Measurements from ENCODE around the gene TMEM115. TPM values are rescaled to one million over a fixed set of nuclear protein-coding genes. Genes with fewer than 3 reads are reported as not detected.

The TMEM115 gene
- total and polyA plus RNA-seq, 2 donors (not counting 3 experiments of a cell fraction or from before 2014, with no cell fraction given), result 44.7 to 65.5 TPM

- Histone ChIP-seq H3K36me3 (ENCODE audit: control insufficient read depth in 2 of 2, extremely low read depth in 1 of 2, insufficient read depth in 2 of 2, low read length in 2 of 2) (no peaks in the 10 kb centered on the region), H3K9ac (replicated peaks; ENCODE audit: extremely low read depth, insufficient read depth, low read length) (peak overlapping the region; percentile 20), H2AFZ (ENCODE audit: low read depth, low read length) (peak overlapping the region; percentile 97), H3K9me3 (replicated peaks; ENCODE audit: control insufficient read depth, insufficient read depth, low read length) (no peaks in the 10 kb centered on the region), H4K20me1 (replicated peaks; ENCODE audit: control insufficient read depth, extremely low read depth, insufficient read depth, low read length) (no peaks in the 10 kb centered on the region), H3K9me1 (replicated peaks; ENCODE audit: control insufficient read depth, extremely low read depth, insufficient read depth, low read length) (no peaks in the 10 kb centered on the region), H3K79me2 (ENCODE audit: control insufficient read depth, insufficient read depth, low read length) (no peaks in the 10 kb centered on the region), H3K4me3 (replicated peaks in 1 of 3; ENCODE audit: insufficient read depth in 1 of 3, low read depth in 1 of 3, low read length in 3 of 3) (peak overlapping the region; percentile 23 to 31 (median 25)), H3K4me1 (ENCODE audit: control insufficient read depth, extremely low read depth, insufficient read depth, low read length) (peaks cover 4% of the 10 kb centered on the region), H3K4me2 (ENCODE audit: insufficient read depth, low read length) (peak overlapping the region; percentile 59), H3K27ac (ENCODE audit: insufficient read depth, low read depth, low read length) (no peak overlapping the region), H3K27me3 (ENCODE audit: control insufficient read depth in 2 of 2, insufficient read depth in 2 of 2, low read length in 2 of 2) (peaks cover 3% of the 10 kb centered on the region in 2 experiments)
- POLR2A ChIA-PET, result interaction anchor here (1.2 kb wide), 1 partner anchor 1021 kb away, joined by 5 read pairs; no protein-coding TSS in a partner anchor
- FAIRE-seq, result peak; percentile 86
- intact Hi-C loops (cut with micrococcal nuclease), result no loop called here
- DNase-seq (ENCODE audit: low read depth, low spot score), result peak; percentile 67
- dilution Hi-C loops (cut with MboI; ENCODE audit: extremely low pct_ligation_motif_present, low sequenced_read_pairs), result no loop called here
- no TSS peak for BruUV-seq (replicated peaks)
- TF ChIP-seq MYC (IDR thresholded peaks at IDR 0.05; ENCODE audit: low read depth, low read length) (no peak), POLR2AphosphoS5 (IDR thresholded peaks at IDR 0.05; ENCODE audit: insufficient read depth, low read depth, low read length) (peak; percentile 41)
- CTCF ChIA-PET, result interaction anchor here (0.9 to 1.3 kb wide), 3 partner anchors 15 to 177 kb away, joined by 3 read pairs; partner anchors contain the start of genes CYB561D2 and NPRL2
These were observed 5.9 kb upstream of the TMEM115 start for GRCh38 chr3:50365080-50365841.

- Histone ChIP-seq H3K27ac (ENCODE audit: insufficient read depth, low read depth, low read length) (no peak overlapping the region), H3K27me3 (ENCODE audit: control insufficient read depth in 2 of 2, insufficient read depth in 2 of 2, low read length in 2 of 2) (peaks cover 3% of the 10 kb centered on the region in 2 experiments), H2AFZ (ENCODE audit: low read depth, low read length) (peak overlapping the region; percentile 61), H3K9me3 (replicated peaks; ENCODE audit: control insufficient read depth, insufficient read depth, low read length) (no peaks in the 10 kb centered on the region), H3K9ac (replicated peaks; ENCODE audit: extremely low read depth, insufficient read depth, low read length) (no peak overlapping the region), H3K4me1 (ENCODE audit: control insufficient read depth, extremely low read depth, insufficient read depth, low read length) (peaks cover 6% of the 10 kb centered on the region), H3K4me2 (ENCODE audit: insufficient read depth, low read length) (peak overlapping the region; percentile 57), H3K36me3 (ENCODE audit: control insufficient read depth in 2 of 2, extremely low read depth in 1 of 2, insufficient read depth in 2 of 2, low read length in 2 of 2) (no peaks in the 10 kb centered on the region), H3K4me3 (replicated peaks in 1 of 3; ENCODE audit: insufficient read depth in 1 of 3, low read depth in 1 of 3, low read length in 3 of 3) (peak overlapping the region in 2 of 3 experiments; percentile 23 to 31), H3K9me1 (replicated peaks; ENCODE audit: control insufficient read depth, extremely low read depth, insufficient read depth, low read length) (no peaks in the 10 kb centered on the region), H3K79me2 (ENCODE audit: control insufficient read depth, insufficient read depth, low read length) (no peaks in the 10 kb centered on the region), H4K20me1 (replicated peaks; ENCODE audit: control insufficient read depth, extremely low read depth, insufficient read depth, low read length) (no peaks in the 10 kb centered on the region)
- no peak for DNase-seq (ENCODE audit: low read depth, low spot score)
- POLR2A ChIA-PET, result interaction anchor here (1.2 kb wide), 1 partner anchor 1022 kb away, joined by 5 read pairs; no protein-coding TSS in a partner anchor
- FAIRE-seq, result no peak
- CTCF ChIA-PET, result interaction anchor here (0.6 to 1.3 kb wide), 4 partner anchors 14 to 178 kb away, joined by 3 read pairs; partner anchors contain the start of genes CYB561D2 and NPRL2
- TF ChIP-seq FOS (IDR thresholded peaks at IDR 0.05; ENCODE audit: borderline replicate concordance, insufficient read depth, low read length) (no peak), JUN (IDR thresholded peaks at IDR 0.05; ENCODE audit: borderline replicate concordance, insufficient read depth, insufficient read length, low read depth) (no peak), MYC (IDR thresholded peaks at IDR 0.05; ENCODE audit: low read depth, low read length) (no peak), POLR2A (IDR thresholded peaks at IDR 0.05; ENCODE audit: low read depth, low read length) (no peak), POLR2AphosphoS5 (IDR thresholded peaks at IDR 0.05; ENCODE audit: insufficient read depth, low read depth, low read length) (no peak), EZH2 (IDR thresholded peaks at IDR 0.05; ENCODE audit: borderline replicate concordance, low read depth, low read length, severe bottlenecking) (no peak), MAX (IDR thresholded peaks at IDR 0.05; ENCODE audit: insufficient read depth, insufficient read length) (no peak), GATA2 (IDR thresholded peaks at IDR 0.05; ENCODE audit: insufficient read depth, insufficient read length, low read depth, low read length) (no peak)
- TF ChIP-seq, protein P1, sequence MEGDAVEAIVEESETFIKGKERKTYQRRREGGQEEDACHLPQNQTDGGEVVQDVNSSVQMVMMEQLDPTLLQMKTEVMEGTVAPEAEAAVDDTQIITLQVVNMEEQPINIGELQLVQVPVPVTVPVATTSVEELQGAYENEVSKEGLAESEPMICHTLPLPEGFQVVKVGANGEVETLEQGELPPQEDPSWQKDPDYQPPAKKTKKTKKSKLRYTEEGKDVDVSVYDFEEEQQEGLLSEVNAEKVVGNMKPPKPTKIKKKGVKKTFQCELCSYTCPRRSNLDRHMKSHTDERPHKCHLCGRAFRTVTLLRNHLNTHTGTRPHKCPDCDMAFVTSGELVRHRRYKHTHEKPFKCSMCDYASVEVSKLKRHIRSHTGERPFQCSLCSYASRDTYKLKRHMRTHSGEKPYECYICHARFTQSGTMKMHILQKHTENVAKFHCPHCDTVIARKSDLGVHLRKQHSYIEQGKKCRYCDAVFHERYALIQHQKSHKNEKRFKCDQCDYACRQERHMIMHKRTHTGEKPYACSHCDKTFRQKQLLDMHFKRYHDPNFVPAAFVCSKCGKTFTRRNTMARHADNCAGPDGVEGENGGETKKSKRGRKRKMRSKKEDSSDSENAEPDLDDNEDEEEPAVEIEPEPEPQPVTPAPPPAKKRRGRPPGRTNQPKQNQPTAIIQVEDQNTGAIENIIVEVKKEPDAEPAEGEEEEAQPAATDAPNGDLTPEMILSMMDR (IDR thresholded peaks at IDR 0.05; ENCODE audit: extremely low read depth in 1 of 2, insufficient read depth in 1 of 2, low read depth in 1 of 2, low read length in 2 of 2), result no peak
- intact Hi-C loops (cut with micrococcal nuclease), result no loop called here
- dilution Hi-C loops (cut with MboI; ENCODE audit: extremely low pct_ligation_motif_present, low sequenced_read_pairs), result no loop called here
- BruUV-seq (replicated peaks), result no TSS peak
These were observed 5.3 kb upstream of the TMEM115 start for GRCh38 chr3:50364573-50365079.
